VCaP (cell line): ENCODE measurements around the gene ATP13A3.

Source experiments
- H3K27ac ChIP-seq: fragments of 450-650 bp; 2 replicates; pipeline ENCODE4 v1.5.1; 2017
- TF ChIP-seq, protein P1 (sequence below): fragments of 450-650 bp; conservative IDR thresholded peaks from 2 replicates; pipeline ENCODE4 v1.5.1; 2017; ENCODE audit warnings: mild to moderate bottlenecking, moderate library complexity

The ATP13A3 gene

DNA sequence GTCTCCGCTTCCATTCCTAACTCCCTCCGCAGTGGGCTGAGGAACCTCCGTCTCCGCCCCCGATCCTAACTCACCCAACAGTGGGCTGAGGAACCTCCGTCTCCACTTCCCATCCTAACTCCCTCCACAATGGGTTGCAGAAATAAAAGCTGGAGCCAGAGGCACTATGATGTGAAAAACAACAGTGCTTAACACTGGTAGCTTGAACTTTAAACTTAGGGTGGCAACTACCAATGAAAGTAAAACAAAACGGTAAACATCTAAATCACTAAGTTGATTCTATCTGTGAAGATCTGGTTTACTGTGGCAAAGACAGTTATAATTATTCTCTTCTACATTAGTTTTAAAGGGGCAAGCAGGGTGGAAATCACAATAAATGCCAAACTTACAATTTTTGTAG, 61.8 kb downstream of the ATP13A3 start:
- TF ChIP-seq, protein P1, sequence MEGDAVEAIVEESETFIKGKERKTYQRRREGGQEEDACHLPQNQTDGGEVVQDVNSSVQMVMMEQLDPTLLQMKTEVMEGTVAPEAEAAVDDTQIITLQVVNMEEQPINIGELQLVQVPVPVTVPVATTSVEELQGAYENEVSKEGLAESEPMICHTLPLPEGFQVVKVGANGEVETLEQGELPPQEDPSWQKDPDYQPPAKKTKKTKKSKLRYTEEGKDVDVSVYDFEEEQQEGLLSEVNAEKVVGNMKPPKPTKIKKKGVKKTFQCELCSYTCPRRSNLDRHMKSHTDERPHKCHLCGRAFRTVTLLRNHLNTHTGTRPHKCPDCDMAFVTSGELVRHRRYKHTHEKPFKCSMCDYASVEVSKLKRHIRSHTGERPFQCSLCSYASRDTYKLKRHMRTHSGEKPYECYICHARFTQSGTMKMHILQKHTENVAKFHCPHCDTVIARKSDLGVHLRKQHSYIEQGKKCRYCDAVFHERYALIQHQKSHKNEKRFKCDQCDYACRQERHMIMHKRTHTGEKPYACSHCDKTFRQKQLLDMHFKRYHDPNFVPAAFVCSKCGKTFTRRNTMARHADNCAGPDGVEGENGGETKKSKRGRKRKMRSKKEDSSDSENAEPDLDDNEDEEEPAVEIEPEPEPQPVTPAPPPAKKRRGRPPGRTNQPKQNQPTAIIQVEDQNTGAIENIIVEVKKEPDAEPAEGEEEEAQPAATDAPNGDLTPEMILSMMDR: no peak
- no peak overlapping the region for H3K27ac ChIP-seq

DNA sequence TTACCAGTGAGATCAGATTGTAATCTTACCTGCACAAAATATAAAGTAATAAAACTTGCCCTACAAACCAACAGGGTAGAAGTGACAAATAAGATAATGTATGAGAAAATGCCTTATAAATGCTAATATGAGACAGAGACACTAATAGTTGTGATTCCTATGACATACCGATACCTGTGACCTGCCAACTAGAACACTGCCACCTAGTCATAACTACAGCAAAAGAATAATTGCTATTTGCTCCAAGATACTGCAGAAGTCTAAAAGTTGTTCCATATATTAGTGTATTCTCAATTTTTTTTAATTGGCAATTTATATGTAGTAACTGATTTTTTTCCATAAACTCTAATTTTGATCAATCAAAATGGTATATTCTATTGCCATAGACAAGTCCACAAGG, 62.4 kb downstream of the ATP13A3 start:
- TF ChIP-seq, protein P1: peak; percentile 40
- no peak overlapping the region for H3K27ac ChIP-seq

GRCh38 chr3:194423317-194423716, 63.5 kb downstream of the ATP13A3 start:
- TF ChIP-seq, protein P1: no peak
- peak overlapping the region; percentile 30 for H3K27ac ChIP-seq

- TF ChIP-seq, protein P1: no peak
- peak overlapping the region; percentile 30; the same call in 1 of the 2 replicates for H3K27ac ChIP-seq
Measured at GRCh38 chr3:194422188-194422587, 64.6 kb downstream of the ATP13A3 start.

- TF ChIP-seq, protein P1: no peak
- H3K27ac ChIP-seq: no peak overlapping the region
Measured at GRCh38 chr3:194418671-194419070, 68.1 kb downstream of the ATP13A3 start.

GRCh38 chr3:194407423-194407822, 79.4 kb downstream of the ATP13A3 start:
- TF ChIP-seq, protein P1: no peak
- no peak overlapping the region for H3K27ac ChIP-seq

DNA sequence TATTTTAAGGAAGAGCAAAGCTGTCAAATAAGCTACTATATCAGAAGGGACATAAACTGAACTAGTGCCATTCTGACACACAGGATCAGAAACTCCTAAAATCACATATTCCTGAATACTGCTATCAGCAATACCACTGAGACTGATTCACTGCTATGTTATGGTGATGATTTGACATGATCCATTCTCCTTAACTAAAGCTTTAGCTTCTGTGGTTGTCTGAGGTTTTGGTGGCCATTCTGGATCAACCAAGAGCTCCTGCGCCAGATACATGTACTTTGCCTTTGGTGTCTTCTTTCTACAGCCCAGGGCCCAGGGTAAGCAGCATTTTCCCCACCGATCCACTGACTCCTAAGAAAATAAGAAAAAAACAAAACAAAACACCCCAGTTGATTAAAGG, 81.0 kb downstream of the ATP13A3 start:
- TF ChIP-seq, protein P1: no peak
- no peak overlapping the region for H3K27ac ChIP-seq
